Hepatocyte (in vitro differentiated cells): ENCODE data around the gene SYCN.

ENCODE experiments used
- EZH2 ChIP-seq: fragments of 200-600 bp; sonication (generic); IDR thresholded peaks from 2 replicates; pipeline ENCODE4 v1.6.1; 2016; ENCODE audit warnings: antibody characterized with exemption, mild to moderate bottlenecking, borderline replicate concordance
- EZH2phosphoT487 ChIP-seq: fragments of 200-600 bp; sonication (generic); IDR thresholded peaks from one replicate; pipeline ENCODE4 v1.6.1; 2018; ENCODE audit warnings: antibody characterized with exemption, mild to moderate bottlenecking, low read depth, moderate library complexity; ENCODE audit not compliant: unreplicated experiment, severe bottlenecking
- TF ChIP-seq, protein P1 (sequence below): fragments of 200-600 bp; sonication (generic); IDR thresholded peaks from 2 replicates; pipeline ENCODE4 v1.5.1; 2016; ENCODE audit warnings: antibody characterized with exemption, mild to moderate bottlenecking; ENCODE audit not compliant: poor library complexity

DNA sequence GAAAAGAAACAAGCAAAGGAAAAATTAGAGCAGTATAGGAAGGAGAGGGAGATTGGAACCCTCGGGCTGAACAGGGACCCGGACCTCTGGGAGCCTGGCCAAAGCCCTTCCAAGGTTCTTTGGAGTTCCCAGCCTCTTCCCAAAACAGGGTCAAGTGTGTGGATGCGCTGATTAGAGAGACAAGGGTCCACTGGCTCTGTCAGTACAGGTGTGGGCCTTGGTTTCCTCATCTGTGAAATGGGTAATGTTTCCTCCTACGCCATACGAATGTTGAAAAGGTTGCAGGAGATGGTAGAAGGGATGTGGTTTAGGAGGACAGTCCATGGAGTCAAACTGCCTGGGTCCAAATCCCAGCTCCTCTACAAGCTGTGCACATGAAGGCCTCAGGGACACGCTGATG, 2.1 kb upstream of the SYCN start:
- TF ChIP-seq, protein P1, sequence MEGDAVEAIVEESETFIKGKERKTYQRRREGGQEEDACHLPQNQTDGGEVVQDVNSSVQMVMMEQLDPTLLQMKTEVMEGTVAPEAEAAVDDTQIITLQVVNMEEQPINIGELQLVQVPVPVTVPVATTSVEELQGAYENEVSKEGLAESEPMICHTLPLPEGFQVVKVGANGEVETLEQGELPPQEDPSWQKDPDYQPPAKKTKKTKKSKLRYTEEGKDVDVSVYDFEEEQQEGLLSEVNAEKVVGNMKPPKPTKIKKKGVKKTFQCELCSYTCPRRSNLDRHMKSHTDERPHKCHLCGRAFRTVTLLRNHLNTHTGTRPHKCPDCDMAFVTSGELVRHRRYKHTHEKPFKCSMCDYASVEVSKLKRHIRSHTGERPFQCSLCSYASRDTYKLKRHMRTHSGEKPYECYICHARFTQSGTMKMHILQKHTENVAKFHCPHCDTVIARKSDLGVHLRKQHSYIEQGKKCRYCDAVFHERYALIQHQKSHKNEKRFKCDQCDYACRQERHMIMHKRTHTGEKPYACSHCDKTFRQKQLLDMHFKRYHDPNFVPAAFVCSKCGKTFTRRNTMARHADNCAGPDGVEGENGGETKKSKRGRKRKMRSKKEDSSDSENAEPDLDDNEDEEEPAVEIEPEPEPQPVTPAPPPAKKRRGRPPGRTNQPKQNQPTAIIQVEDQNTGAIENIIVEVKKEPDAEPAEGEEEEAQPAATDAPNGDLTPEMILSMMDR, result no peak
- TF ChIP-seq EZH2 (no peak), EZH2phosphoT487 (no peak)
